HL-60/S4 treated with retinoic acid at 250 ng/mL for 4 days and 3 days (cell line): ENCODE results near the gene EIF2B2.

Experiments
- in situ Hi-C: fragments of 300-500 bp; cut with MboI; formaldehyde crosslinking; loops from 2 replicates; pipeline ENCODE4 v1.7.0; 2022; ENCODE audit warnings: low sequenced_read_pairs

EIF2B2 gene

GRCh38 chr14:75041613-75042012, 38.9 kb downstream of the EIF2B2 start:
- in situ Hi-C loops, result no loop called here

GRCh38 chr14:75042035-75042434, 39.3 kb downstream of the EIF2B2 start:
- in situ Hi-C loops, result no loop called here

GRCh38 chr14:75044322-75044721, 41.6 kb downstream of the EIF2B2 start:
- in situ Hi-C loops, result no loop called here

GRCh38 chr14:75044752-75045151, 42.0 kb downstream of the EIF2B2 start:
- in situ Hi-C loops, result no loop called here

- in situ Hi-C loops, result no loop called here
Observed at GRCh38 chr14:75046275-75046674, 43.6 kb downstream of the EIF2B2 start.

GRCh38 chr14:75046899-75047298, 44.2 kb downstream of the EIF2B2 start:
- in situ Hi-C loops, result no loop called here

GRCh38 chr14:75047506-75047905, 44.8 kb downstream of the EIF2B2 start:
- in situ Hi-C loops, result no loop called here

- in situ Hi-C loops, result no loop called here
Observed at GRCh38 chr14:75048101-75048500, 45.4 kb downstream of the EIF2B2 start.

GRCh38 chr14:75049136-75049535, 46.4 kb downstream of the EIF2B2 start:
- in situ Hi-C loops, result no loop called here

GRCh38 chr14:75049731-75050201, 47.0 kb downstream of the EIF2B2 start:
- in situ Hi-C loops, result no loop called here

- in situ Hi-C loops, result no loop called here
Observed at GRCh38 chr14:75050852-75051555, 48.3 kb downstream of the EIF2B2 start, which contains the start of gene MLH3. Gene MLH3, minus strand, starts transcription at chr14:75051467. Its CDS starts 1,812 bp downstream, at chr14:75049655.

- in situ Hi-C loops, result no loop called here
Observed at GRCh38 chr14:75051556-75051899, 48.8 kb downstream of the EIF2B2 start.

GRCh38 chr14:75053396-75054291, 50.9 kb downstream of the EIF2B2 start:
- in situ Hi-C loops, result no loop called here

- in situ Hi-C loops, result no loop called here
Observed at GRCh38 chr14:75054421-75054820, 51.7 kb downstream of the EIF2B2 start.

- in situ Hi-C loops, result no loop called here
Observed at GRCh38 chr14:75059642-75060041, 56.9 kb downstream of the EIF2B2 start.

GRCh38 chr14:75060420-75060819, 57.7 kb downstream of the EIF2B2 start:
- in situ Hi-C loops, result no loop called here
